ENCODE results near the gene FEV.
A peak's percentile ranks its signal among the peaks of the same experiment; 100 is the strongest.

Gene FEV

DNA sequence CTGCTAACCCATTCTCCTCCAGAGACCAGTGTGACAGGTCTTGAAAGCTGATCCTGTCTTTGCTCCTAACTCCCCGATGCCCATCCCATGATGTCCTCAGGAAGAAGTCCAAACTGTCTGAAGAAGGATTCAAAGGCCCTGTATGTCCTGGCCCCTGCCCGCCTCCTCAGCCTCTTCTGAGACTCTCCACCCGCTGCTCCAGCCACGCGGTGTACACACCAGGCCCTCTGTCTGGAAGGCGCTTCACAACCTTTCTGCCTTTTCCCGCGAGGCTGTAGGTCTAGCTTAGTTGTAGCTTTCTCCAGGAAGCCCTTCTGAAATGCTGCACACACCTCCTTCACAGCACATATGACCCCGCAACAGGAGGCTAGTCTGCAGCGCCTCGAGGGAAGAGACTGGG is 31.7 kb upstream of the FEV start:
- DNase-seq: no peak

- DNase-seq: no peak
Observed at GRCh38 chr2:219010873-219011272, 25.9 kb upstream of the FEV start.

GRCh38 chr2:219010162-219010756 is 25.3 kb upstream of the FEV start:
- DNase-seq: peak in 1 of 2 donors; percentile 29

DNA sequence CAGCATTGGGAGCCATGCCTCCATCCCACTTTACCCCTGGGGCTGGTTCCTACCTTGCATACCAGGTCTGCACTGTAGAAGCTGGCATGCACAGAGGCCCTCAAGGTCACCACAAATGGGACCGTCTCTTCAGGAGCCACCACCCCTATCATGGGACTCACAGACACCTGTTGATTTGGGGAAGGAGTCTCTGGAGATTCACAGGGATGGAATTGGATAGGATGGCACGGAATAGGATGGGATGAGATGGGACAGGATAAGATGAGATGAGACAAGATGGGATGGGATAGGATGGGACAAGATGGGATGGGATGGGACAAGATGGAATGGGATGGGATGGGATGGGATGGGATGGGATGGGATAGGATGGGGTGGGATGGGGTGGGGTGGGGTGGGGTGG is 24.3 kb upstream of the FEV start:
- DNase-seq: no peak

- no peak for DNase-seq
Observed at GRCh38 chr2:219003979-219004378, 19.0 kb upstream of the FEV start.

GRCh38 chr2:219003267-219003634 is 18.3 kb upstream of the FEV start:
- DNase-seq: no peak

- DNase-seq: peak; percentile 59 to 75
Observed at GRCh38 chr2:219002395-219003266, 17.6 kb upstream of the FEV start.

DNA sequence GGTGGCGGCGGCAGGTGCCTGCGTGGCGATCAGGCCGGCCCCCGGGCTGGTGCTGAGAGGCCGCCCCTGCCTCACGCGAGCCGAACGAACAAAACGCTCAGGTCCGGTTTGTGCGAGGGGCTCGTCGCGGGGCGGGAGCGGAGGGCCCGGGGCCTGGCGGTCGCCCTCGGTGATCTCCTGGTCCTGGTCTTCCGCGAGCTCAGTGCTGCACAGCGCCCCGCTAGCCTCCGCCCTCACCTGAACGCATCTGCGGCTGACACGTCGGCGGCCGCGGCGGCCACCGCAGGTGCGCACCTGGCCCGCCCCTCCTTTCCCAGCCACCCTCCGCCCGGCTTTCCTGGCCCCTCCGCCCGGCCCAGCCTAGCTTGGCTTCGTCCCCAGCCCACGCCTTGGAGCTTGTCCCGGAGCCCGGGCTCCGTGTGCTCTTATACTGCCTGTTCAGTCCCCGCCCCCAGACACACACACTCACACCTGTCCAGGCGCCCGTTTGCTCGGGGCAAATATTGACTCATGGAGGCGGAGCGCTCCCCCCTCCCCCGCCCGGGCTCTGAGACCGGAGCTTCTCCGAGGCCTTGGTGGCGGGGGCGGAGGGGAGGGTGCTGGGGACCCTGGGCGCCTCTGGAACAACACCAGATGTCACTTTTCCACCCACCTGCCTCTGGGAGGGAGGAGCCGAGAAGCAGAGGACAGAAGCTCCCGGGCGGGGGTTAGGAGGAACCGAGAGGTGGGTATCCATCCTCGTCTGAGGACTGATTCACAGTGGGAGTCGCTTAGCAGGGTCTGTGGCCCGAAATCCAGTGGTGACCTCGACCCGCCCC is 16.8 kb upstream of the FEV start:
- peak in 1 of 2 donors; percentile 64 for DNase-seq

- no peak for DNase-seq
Observed at GRCh38 chr2:219001100-219001576, 16.2 kb upstream of the FEV start.

DNA sequence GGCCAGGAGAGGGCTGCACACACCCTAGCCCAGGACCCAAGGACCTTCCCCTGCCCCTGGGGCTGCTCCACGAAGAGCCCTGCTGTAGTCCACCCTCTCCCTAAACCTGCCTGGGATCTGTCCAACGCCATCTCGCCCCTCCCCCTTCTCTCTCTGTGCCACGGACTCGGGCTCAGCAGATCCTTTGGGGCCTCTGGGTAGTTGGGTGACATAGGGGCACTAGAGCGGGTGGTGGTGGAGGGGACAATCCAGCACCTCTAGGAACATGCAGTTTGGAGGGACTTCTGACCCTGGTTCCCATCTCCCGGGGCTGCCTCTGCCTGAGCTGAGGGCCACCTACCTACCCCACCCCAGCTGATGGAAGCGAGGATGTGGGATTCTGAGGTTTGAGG is 15.6 kb upstream of the FEV start:
- no peak for DNase-seq

DNA sequence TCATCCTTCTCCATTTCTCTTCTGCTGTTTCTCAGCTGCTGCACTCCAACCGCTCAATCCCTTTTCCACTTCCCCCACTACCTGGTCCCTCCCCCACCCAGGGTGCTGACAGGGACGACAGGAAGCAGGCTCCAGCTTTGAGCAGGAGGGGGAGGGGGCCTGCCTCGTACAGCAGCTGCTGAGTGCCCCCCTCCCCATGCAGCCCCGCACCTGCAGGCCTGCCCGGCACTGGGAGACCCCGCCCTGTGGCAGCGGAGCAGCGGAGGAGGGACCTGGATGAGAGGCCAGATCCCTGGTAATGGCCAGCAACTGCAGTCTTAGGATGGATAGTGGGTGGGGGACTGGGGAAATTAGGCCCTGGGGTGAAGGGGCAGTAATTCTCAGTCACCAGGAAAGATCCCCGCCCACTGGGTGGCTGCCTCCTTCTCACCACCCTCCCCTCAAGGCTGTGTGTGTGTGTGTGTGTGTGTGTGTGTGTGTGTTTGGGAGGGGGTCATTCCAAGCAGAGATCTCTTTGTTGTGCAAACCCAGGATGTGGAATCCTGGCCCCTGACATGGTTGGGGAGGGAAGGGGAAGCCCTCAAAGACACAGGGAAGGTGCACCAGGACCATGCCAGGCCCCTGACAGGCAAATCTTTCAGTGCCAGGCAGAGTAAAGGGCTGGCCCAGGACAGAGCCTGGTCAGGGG is 15.0 kb upstream of the FEV start:
- no peak for DNase-seq

- DNase-seq: no peak
Observed at GRCh38 chr2:218999021-218999880, 14.3 kb upstream of the FEV start.

DNA sequence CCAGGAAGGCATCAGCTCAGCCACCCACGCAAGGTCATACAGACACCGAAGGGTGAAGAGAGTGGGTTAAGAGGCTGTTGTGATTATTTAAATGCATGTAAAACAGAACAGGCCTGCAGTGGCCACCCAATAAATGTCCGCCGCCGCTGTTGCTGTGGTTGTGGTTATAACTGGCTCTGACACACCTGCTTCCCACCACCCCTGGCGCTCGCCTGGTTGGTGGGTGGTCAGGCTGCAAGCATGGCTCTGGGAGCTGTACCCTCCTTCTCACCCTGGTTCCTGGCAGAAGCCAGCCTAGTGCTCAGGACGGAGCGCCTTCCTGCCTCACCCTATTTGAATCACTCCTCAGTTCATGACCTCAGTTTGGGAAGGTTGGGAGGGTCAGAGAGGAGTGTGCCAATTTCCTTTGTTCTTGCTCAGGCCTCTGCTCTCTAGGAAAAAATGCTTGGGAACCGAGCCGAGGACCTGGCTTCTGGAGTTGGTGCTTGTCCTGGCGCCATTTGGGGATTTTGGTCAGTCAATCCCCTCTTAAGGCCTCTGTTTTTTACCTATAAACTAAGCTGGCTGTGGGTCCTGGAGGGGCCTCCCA is 13.5 kb upstream of the FEV start:
- DNase-seq: no peak

GRCh38 chr2:218997731-218998130 is 12.7 kb upstream of the FEV start:
- no peak for DNase-seq

- DNase-seq: no peak
Observed at GRCh38 chr2:218996937-218997336, 12.0 kb upstream of the FEV start.

DNA sequence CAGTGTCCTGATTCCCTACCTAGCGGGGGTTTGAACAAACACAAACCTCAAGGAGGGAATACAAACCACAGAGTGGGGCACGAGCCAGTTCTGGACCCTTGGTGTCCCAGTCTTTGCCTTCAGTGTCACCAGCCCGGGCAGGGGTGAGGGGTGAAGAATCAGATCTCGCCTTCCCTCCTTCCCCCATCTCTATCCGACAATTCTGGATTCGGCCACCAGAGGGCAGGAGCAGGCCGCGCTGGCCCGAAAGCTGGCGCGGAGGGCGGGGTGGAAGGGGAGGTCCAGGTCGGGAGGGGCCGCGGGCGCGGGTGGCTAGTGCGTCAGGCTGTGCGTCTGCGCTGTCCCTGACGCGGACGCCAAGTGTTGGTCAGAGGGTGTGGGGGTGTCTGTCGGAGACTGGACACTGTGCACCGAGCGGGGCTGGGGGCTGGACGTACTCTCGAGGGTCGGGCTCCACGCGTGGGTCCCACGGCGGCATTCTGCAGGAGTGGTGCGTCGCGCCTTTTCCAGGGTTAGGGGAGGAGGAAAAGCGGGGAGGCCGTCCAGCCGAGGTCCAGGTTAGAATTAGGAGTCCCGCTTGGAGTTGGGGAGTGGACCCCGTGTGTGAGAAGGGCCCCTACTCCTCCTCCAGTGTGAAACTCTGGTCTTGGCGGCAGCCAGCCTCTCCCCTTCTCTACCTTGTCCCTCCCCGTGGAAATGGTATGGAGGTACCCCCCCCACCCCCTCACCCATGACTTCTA is 11.2 kb upstream of the FEV start:
- DNase-seq: peak; percentile 89

GRCh38 chr2:218995561-218995960 is 10.6 kb upstream of the FEV start:
- DNase-seq: no peak

- DNase-seq: peak in 1 of 2 donors; percentile 46
Observed at GRCh38 chr2:218993345-218994315, 8.6 kb upstream of the FEV start, which contains the start of gene CRYBA2. Gene CRYBA2, minus strand, starts transcription at chr2:218993422. Its CDS starts 246 bp downstream, at chr2:218993176.

GRCh38 chr2:218992703-218993344 is 7.8 kb upstream of the FEV start:
- peak; percentile 17 to 20 for DNase-seq
